ENCODE measurements around the gene PCED1A.
A peak's percentile ranks its signal among the peaks of the same experiment; 100 is the strongest.

PCED1A gene

GRCh38 chr20:2867081-2867864, 26.8 kb upstream of the PCED1A start:
- DNase-seq (ENCODE audit: extremely low read depth in 1 of 2, low read depth in 1 of 2): no peak

GRCh38 chr20:2866236-2866635, 25.8 kb upstream of the PCED1A start:
- no peak for DNase-seq (ENCODE audit: extremely low read depth in 1 of 2, low read depth in 1 of 2)

- DNase-seq (ENCODE audit: extremely low read depth in 1 of 2, low read depth in 1 of 2): peak in 1 of 2 donors; percentile 20
Observed at GRCh38 chr20:2865630-2866029, 25.2 kb upstream of the PCED1A start.

GRCh38 chr20:2865101-2865500, 24.6 kb upstream of the PCED1A start:
- no peak for DNase-seq (ENCODE audit: extremely low read depth in 1 of 2, low read depth in 1 of 2)

DNA sequence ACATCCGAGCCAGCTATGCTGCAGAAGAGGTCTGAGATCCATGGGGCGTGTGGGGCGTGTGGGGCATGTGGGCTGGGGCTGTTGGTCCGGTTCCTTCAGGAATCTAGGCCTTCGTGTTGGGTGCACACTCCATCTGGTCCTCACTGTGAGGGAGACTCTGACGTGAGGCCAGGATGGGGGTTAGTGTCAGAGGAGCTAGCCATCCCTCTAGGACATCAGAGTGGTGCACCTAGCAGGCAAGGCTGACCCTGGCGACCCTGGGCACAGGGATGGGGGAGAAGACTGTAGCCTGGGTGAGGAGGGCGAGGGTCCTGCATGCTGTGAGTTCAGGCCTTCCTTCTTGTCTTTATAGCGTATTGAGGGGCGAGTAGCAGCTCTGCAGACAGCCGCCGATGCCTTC, 24.2 kb upstream of the PCED1A start:
- DNase-seq (ENCODE audit: extremely low read depth in 1 of 2, low read depth in 1 of 2): no peak

DNA sequence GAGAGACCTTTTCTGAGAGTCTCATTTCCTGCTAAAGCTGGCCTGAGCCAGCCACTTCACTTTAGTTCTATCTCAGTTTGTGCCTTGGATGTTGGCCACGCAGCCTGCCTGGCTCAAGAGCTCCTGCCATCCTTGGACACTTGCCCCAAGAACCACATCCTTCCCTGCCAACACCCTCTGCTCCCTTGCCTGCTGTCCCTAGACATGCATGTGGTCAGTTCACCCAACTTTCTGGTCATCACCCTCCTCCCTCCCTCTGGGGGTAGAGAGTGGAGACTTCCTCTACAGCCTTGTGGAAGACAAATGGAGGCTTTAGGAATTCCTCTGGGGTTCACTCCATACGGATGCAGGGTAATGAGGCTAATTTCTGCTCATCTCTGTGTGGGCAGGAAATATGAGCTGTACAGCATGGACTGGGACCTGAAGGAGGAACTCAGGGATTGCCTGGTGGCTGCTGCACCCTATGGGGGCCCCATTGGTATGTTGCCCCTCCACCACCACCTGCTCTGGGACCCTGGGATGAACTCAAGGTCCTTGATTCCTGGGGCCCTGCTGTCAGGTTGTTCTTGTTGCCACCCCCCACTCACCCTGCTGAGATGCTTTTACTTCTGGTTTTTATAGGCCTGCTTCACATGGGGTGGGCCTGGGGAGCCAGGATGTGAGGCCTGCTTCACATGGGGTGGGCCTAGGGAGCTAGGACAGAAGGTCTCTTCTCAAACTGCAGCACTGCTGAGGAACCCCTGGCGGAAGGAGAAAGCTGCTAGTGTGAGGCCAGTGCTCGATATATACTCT, 19.1 kb upstream of the PCED1A start:
- DNase-seq (ENCODE audit: extremely low read depth in 1 of 2, low read depth in 1 of 2): no peak

- DNase-seq (ENCODE audit: extremely low read depth in 1 of 2, low read depth in 1 of 2): no peak
Observed at GRCh38 chr20:2858591-2858990, 18.1 kb upstream of the PCED1A start.

DNA sequence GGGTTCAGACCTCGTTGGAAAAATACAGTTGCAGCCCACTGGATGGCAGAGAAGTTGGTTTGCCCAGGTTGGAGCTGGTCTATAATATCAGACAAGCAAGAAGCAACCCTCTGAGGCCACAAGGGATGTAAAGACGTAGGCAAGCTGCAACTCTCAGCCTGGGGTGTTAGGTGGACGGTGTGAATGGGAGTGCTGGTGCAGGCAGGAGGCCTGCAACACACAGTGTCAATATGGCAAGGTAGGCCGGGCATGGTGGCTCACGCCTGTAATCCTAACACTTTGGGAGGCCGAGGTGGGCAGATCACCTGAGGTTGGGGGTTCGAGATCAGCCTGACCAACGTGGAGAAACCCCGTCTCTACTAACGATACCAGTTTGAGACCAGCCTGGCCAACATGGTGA, 10.6 kb upstream of the PCED1A start:
- no peak for DNase-seq (ENCODE audit: extremely low read depth in 1 of 2, low read depth in 1 of 2)

GRCh38 chr20:2849529-2849928, 9.1 kb upstream of the PCED1A start:
- no peak for DNase-seq (ENCODE audit: extremely low read depth in 1 of 2, low read depth in 1 of 2)

DNA sequence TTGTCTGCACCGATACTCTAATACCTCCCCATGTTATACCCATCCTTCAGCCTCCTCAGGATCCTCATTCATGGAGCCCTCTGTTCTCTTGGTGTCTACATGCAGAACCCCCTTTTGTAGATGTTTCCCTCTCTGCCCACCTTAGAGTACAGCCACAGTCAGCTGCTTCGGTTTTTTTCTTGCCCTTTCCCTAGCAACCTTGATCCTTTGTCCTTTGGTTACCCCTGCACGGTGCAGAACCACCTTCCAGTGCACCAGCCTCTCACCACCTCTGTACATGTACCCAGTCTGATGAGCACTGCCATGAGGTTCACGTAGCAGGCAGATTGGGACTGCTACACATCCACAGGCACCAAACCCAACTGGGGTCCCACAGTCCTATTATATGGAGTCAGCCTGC, 7.3 kb upstream of the PCED1A start:
- DNase-seq (ENCODE audit: extremely low read depth in 1 of 2, low read depth in 1 of 2): no peak

DNA sequence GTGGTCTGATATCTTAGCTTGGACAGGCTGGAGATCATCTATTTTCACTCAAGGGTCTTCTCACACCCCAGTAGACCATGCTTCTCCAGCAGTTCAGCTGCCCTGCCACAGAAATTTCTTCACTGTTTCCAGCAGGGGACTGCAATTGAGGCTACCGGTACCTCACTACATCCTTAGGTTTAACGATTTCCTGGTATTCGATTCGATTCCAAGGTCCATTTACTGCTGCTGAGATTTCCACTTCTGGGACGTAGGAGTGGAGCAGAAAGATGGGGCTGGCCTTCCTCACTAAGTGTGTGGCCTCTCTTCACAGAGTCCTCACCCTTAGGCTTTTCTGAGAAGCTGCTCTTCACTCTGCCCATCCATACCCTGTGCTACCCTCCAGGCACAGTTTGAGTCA, 6.2 kb upstream of the PCED1A start:
- DNase-seq (ENCODE audit: extremely low read depth in 1 of 2, low read depth in 1 of 2): no peak

- no peak for DNase-seq (ENCODE audit: extremely low read depth in 1 of 2, low read depth in 1 of 2)
Observed at GRCh38 chr20:2845607-2846006, 5.2 kb upstream of the PCED1A start.

GRCh38 chr20:2840967-2841531, 594 bp upstream of the PCED1A start:
- no peak for DNase-seq (ENCODE audit: extremely low read depth in 1 of 2, low read depth in 1 of 2)

DNA sequence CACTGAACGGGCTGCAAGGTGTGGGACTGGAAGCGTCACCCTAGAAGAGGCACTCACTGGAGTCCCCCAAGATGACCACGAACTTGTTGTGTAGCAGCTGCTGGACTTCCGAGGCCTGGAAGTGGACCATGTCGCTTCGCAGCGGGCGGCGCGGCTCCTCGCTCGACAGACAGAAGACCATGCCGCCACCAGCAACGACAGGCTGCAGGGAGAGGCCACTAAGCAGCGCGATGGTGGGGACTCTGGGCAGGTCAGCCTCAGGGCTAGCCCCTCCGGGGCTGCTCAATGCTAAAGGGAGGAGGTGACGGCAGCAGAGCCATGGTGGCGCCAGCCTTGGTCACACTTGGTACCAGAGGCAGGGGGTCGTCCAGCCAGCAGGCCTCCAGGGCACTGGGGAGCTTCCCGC, 720 bp downstream of the PCED1A start:
- no peak for DNase-seq (ENCODE audit: extremely low read depth in 1 of 2, low read depth in 1 of 2)

DNA sequence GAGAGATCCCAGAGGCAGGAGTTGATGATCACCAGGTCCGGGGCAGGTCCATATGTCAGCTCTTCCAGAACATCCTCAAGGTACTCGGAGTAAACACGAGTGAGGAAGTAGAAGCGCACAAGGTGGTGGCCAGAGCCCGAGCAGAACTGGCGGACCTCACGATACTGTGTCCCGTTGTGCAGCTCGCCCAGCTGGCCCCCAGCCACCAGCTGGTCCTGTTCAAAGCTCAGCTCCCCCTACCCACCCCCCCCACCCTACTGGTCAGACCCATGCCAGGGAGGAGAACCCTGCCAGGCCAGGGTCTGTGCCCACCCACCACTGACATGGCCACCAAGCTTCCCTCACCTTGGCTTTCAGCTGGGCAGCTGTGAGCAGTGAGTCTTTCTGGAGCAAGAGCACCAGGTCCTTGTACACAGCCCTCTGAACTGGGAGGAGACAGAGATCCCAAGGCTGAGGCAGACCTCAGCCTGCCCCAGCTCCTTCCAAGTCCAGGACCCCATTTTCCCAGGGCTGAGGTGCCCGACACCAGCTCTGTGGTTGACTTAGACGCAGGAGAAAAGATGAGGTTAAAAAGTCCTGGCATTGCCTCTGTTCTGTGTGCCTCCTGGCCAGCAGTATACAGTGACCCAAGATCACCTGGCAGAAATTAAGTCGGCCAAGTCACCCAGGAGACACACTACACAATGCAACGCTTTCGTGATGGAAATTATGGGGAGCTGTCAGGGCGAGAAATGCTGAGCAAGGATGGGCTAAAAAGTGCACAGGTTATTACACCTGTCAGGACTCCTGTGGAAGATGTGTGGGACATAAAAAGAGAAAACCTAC, 1.4 kb downstream of the PCED1A start:
- DNase-seq (ENCODE audit: extremely low read depth in 1 of 2, low read depth in 1 of 2): no peak

DNA sequence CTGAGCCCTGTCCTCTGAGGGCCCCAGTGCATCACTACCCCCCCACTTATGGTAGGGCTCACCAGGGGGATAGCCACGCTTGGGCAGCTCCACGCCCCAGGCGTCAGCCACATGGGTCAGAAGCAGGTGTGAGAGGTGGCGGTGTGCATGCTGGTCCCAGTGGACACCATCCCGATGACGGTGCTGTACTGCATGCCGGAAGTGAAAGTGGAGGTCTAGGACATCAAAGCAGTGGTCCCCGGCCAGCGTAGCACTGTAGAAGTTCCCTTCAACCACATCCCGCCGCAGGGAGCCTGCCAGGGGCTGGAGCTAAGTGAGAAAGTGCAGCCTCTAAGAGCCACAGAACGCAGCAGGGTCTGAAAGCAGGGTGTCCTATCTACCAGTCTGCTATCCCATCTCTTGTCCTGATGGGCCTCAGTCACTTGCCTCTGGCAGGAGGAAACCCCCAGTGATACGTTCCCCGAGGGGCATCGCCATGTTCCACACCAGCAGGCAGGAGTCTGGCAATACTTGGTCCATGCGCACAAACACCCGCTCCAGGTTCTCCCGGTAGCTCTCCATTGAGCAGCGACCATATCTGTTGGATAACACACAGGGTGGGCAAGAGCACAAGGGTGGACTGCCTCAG, 2.2 kb downstream of the PCED1A start:
- DNase-seq (ENCODE audit: extremely low read depth in 1 of 2, low read depth in 1 of 2): no peak

DNA sequence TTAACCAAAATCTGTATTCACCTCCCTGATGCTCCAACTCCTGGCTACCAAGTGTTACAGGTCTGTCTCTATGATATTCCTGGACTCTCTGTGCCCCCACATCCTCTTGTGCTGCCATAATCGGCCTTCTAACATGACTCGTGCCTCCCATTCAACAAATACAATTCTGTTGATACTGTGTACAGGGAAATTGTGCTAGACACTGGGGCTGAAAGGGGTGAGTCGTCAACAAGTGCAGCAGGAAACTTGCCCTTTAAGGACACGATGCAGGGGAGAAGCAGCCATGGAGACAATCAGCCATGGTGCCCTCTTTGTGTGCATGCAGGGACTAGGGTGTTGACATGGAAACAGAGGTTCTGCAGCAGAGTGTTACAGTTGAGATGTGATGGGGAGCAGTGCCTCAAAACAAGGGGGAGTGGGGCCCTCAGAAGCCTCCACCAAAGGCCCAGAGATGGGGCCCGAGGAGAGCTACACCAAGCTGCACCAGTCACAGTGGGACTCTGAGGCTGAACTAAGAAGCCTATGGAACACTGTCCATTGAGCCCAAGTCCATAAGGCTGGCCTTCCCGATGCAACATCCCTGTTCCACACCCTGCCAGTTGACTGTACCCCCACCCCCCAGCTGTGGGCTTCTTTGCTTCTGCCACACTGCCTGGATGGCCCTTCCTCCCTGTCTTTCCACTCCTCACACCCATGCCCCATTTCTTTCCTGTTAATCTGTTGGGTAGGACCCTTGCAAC, 3.1 kb downstream of the PCED1A start:
- no peak for DNase-seq (ENCODE audit: extremely low read depth in 1 of 2, low read depth in 1 of 2)

- DNase-seq (ENCODE audit: extremely low read depth in 1 of 2, low read depth in 1 of 2): no peak
Observed at GRCh38 chr20:2836035-2836434, 4.4 kb downstream of the PCED1A start.

DNA sequence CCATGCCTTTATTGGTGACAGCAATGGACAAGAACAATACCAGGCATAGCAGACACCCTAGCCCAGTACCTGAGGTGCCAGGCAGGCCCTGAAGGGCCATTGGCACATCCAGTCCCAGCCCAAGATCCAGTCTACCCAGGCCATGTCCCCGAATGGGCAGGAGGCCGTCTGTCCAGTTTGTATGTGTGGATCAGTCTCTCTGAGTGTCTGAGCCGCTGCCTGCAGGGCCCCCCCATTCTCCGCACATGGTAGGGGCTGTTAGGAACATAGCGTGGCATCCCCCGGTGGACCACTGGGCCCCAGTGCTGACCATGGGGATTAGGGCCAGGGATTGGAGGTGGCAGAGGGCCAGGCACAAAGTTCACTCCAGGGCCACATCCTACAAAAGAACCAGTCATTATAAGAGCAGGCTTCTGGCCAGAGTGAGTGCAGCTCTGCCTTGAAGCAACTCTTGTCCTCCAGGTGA, 5.1 kb downstream of the PCED1A start:
- DNase-seq (ENCODE audit: extremely low read depth in 1 of 2, low read depth in 1 of 2): no peak
